Measurements from ENCODE around the gene MFSD12.
A peak's percentile ranks its signal among the peaks of the same experiment; 100 is the strongest.

MFSD12 gene

GRCh38 chr19:3604227-3604986, 47.0 kb upstream of the MFSD12 start:
- H3K4me3 ChIP-seq (ENCODE audit: low read depth, low read length) = no peak overlapping the region
- TF ChIP-seq CTCF (IDR thresholded peaks at IDR 0.05; ENCODE audit: low read depth, low read length) = no peak

GRCh38 chr19:3603121-3603811, 45.9 kb upstream of the MFSD12 start:
- no peak for TF ChIP-seq CTCF (IDR thresholded peaks at IDR 0.05; ENCODE audit: low read depth, low read length)
- H3K4me3 ChIP-seq (ENCODE audit: low read depth, low read length) = no peak overlapping the region

GRCh38 chr19:3601021-3601420, 43.6 kb upstream of the MFSD12 start:
- H3K4me3 ChIP-seq (ENCODE audit: low read depth, low read length) = no peak overlapping the region
- TF ChIP-seq CTCF (IDR thresholded peaks at IDR 0.05; ENCODE audit: low read depth, low read length) = no peak

GRCh38 chr19:3599776-3600187, 42.4 kb upstream of the MFSD12 start:
- no peak for TF ChIP-seq CTCF (IDR thresholded peaks at IDR 0.05; ENCODE audit: low read depth, low read length)
- no peak overlapping the region for H3K4me3 ChIP-seq (ENCODE audit: low read depth, low read length)

- no peak overlapping the region for H3K4me3 ChIP-seq (ENCODE audit: low read depth, low read length)
- TF ChIP-seq CTCF (IDR thresholded peaks at IDR 0.05; ENCODE audit: low read depth, low read length) = no peak
Measured at GRCh38 chr19:3595521-3596061, 38.2 kb upstream of the MFSD12 start.

- no peak overlapping the region for H3K4me3 ChIP-seq (ENCODE audit: low read depth, low read length)
- 0 out of 2 replicates have a peak, but pooled peaks have one; percentile 11 for TF ChIP-seq CTCF (IDR thresholded peaks at IDR 0.05; ENCODE audit: low read depth, low read length)
Measured at GRCh38 chr19:3593156-3593555, 35.8 kb upstream of the MFSD12 start.

All from WI38 (cell line).